NCI-H345 (cell line): Measurements from ENCODE around the gene RAB11FIP3.

Experiments
- DNase-seq: peaks from one replicate; lab custom pipeline; 2025; lab: John Stamatoyannopoulos, UW

The RAB11FIP3 gene

GRCh38 chr16:424033-424622 lies 1.3 kb upstream of the RAB11FIP3 start:
- no peak for DNase-seq

GRCh38 chr16:424623-425081 lies 797 bp upstream of the RAB11FIP3 start:
- DNase-seq: no peak

GRCh38 chr16:425740-426114 lies 278 bp downstream of the RAB11FIP3 start:
- DNase-seq: no peak

GRCh38 chr16:426115-426905 lies 861 bp downstream of the RAB11FIP3 start:
- no peak for DNase-seq

GRCh38 chr16:426906-427249 lies 1.4 kb downstream of the RAB11FIP3 start:
- no peak for DNase-seq

GRCh38 chr16:427250-427649 lies 1.8 kb downstream of the RAB11FIP3 start:
- no peak for DNase-seq

- DNase-seq: no peak
Measured at GRCh38 chr16:430904-431303, 5.5 kb downstream of the RAB11FIP3 start.

GRCh38 chr16:440627-441026 lies 15.2 kb downstream of the RAB11FIP3 start:
- no peak for DNase-seq

- DNase-seq: no peak
Measured at GRCh38 chr16:441447-441846, 16.0 kb downstream of the RAB11FIP3 start.

- no peak for DNase-seq
Measured at GRCh38 chr16:442976-443375, 17.5 kb downstream of the RAB11FIP3 start.

GRCh38 chr16:444027-444426 lies 18.6 kb downstream of the RAB11FIP3 start:
- no peak for DNase-seq

GRCh38 chr16:445566-445965 lies 20.1 kb downstream of the RAB11FIP3 start:
- DNase-seq: no peak

- no peak for DNase-seq
Measured at GRCh38 chr16:450385-450784, 24.9 kb downstream of the RAB11FIP3 start.

GRCh38 chr16:450785-451512 lies 25.5 kb downstream of the RAB11FIP3 start:
- peak; percentile 97 for DNase-seq

GRCh38 chr16:454397-454940 lies 29.0 kb downstream of the RAB11FIP3 start:
- DNase-seq: no peak

GRCh38 chr16:455453-455852 lies 30.0 kb downstream of the RAB11FIP3 start:
- no peak for DNase-seq

- DNase-seq: no peak
Measured at GRCh38 chr16:456891-457483, 31.5 kb downstream of the RAB11FIP3 start.

GRCh38 chr16:457732-458400 lies 32.4 kb downstream of the RAB11FIP3 start:
- no peak for DNase-seq

GRCh38 chr16:459761-460160 lies 34.3 kb downstream of the RAB11FIP3 start:
- DNase-seq: no peak

GRCh38 chr16:460787-461186 lies 35.3 kb downstream of the RAB11FIP3 start:
- DNase-seq: no peak

- DNase-seq: no peak
Measured at GRCh38 chr16:463071-463470, 37.6 kb downstream of the RAB11FIP3 start.

GRCh38 chr16:466651-467050 lies 41.2 kb downstream of the RAB11FIP3 start:
- no peak for DNase-seq
